ENCODE data around the gene MEX3A.
A peak's percentile ranks its signal among the peaks of the same experiment; 100 is the strongest.
"Not testable (repeated sequence)": the region's sequence is repeated elsewhere in the genome, so short reads cannot be mapped to it uniquely, and the experiment has no call there.

MEX3A gene

DNA sequence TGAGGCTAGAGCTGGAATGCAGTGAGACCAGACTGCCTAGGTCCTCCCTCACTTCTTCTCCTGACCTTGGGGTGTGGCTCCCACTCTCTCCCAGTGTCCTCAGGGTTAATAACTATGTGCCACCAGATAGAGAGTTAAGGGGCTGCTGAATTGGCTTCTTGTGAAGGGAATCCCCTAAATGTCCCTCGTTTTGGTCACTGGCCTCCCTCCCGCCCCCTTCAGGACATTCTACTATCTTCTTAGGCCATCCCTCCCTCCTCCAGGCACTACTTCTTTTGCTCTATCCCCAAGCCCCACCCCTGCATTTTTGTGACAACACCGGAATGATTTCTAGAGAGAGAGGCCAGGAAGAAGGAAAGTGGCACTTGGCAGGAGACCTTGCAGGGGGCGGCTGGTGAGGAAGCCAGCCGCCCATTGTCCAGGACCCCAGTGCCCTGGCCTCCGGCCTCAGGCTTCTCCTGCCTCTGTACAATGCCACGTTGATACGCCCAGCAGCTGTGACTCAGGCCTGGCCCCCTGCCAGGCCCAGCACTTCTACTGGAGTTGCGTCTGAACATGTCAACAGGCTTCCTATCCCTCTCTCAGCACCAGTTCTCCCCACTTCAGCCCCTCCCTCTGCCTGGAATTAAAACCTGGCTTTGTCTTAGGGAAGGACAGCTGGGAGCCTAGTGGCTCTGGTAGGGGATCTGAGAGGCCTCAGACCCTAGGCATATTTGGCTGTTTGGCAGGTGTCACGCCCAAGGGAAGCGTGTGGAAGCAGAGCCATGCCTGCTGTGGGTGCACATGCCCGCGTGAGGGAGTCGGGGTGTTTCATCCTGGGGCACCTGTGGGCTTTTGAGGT is 41.3 kb upstream of the MEX3A start:
- peaks cover 94% of the 10 kb centered on the region for H3K4me1 ChIP-seq (ENCODE audit: control insufficient read depth, insufficient read depth, low read length)
- peak overlapping the region; percentile 91 for H3K9ac ChIP-seq (ENCODE audit: low read depth, low read length)
- peaks cover 28% of the 10 kb centered on the region for H3K36me3 ChIP-seq (ENCODE audit: insufficient read depth, low read length)
- peak overlapping the region; percentile 94 for H3K4me2 ChIP-seq (ENCODE audit: low read length)
- peak overlapping the region; percentile 69 for H3K4me3 ChIP-seq (ENCODE audit: low read length)
- no peaks in the 10 kb centered on the region for H3K27me3 ChIP-seq (ENCODE audit: control insufficient read depth, insufficient read depth, low read length)
- no peaks in the 10 kb centered on the region for H3K9me3 ChIP-seq (replicated peaks; ENCODE audit: low read length)

DNA sequence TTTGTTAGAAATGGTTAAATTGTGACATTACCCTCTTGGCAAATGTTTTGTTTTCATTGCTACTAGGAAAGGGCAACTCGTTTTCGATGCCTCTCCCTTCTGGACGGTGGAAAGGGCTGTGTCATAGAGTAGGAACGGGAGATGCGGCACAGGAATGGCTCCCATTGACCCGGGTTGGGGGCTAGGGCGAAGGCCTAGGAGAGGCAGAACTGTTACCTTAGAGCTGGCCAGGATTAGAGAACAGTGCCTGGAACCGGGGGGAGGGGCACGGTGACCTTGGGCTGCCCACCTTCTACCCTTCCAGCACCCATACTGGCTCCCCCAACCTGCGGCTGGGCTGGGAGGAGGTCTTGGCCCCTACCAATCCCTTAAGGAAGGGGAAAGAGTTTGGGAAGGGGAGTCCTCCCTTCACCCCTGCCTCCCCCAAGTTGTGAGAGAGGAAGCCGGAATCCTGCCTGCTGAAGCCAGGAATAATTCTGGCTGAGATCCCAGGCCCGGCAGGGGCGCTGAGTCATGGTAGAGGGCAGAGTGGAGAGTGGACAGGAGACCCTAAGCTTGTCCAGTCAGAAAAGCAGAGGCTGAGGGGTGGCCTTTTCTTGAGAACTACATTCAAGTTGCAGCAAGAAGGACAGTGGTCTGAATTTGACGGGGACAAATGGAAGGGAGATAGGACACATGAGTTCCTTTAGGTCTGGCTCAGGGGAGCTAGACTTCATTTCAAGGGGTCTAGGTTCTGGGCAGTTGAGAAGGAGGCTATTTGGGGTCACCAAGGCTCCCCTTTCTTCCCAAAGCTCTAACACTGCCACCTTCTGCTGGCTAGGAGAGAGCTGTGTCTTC is 40.5 kb upstream of the MEX3A start:
- peaks cover 93% of the 10 kb centered on the region for H3K4me1 ChIP-seq (ENCODE audit: control insufficient read depth, insufficient read depth, low read length)
- no peaks in the 10 kb centered on the region for H3K9me3 ChIP-seq (replicated peaks; ENCODE audit: low read length)
- H3K4me3 ChIP-seq (ENCODE audit: low read length) = peak overlapping the region; percentile 69
- peaks cover 23% of the 10 kb centered on the region for H3K36me3 ChIP-seq (ENCODE audit: insufficient read depth, low read length)
- peak overlapping the region; percentile 94 for H3K4me2 ChIP-seq (ENCODE audit: low read length)
- H3K9ac ChIP-seq (ENCODE audit: low read depth, low read length) = peak overlapping the region; percentile 91
- no peaks in the 10 kb centered on the region for H3K27me3 ChIP-seq (ENCODE audit: control insufficient read depth, insufficient read depth, low read length)

DNA sequence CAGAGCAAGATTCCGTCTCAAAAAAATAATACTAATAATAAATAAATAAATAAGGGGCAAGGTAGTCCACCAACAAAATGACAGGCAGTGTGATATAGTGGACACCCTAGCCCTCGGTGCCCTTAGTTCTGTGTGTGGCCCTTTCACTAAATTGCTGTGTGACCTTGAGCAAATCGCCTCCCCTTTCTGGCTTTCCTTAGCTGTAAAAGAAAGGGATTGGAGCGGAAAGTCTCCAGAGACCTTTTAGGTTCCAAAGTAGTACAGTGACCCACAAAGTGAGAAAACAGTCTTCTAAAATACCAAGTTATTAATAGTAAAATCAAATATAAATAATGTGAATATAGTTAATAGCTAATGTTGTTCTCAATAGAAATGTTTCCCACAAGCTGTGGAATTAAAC is 39.8 kb upstream of the MEX3A start:
- peak overlapping the region; percentile 91 for H3K9ac ChIP-seq (ENCODE audit: low read depth, low read length)

DNA sequence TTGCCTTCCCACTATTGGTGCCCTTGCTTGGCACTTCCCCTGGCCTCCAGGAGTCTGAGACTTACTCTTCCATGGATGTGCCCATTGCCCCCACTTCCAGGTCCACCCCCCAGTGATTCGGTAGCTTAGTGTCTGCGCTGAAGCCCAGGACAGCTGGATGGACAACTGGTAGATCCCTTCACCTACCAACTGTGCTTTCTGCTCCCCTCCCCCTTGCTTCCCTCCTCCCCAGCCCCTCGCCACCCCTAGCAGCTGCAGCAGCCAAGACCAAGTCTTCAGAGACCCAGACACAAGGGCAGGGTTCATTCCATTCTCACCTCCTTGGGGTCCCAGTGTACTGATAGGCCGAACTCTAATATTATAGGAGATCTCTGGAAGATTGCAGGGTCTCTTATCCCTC is 39.2 kb upstream of the MEX3A start:
- Histone ChIP-seq H3K9me3 (replicated peaks; ENCODE audit: low read length) (no peaks in the 10 kb centered on the region), H3K27me3 (ENCODE audit: control insufficient read depth, insufficient read depth, low read length) (no peaks in the 10 kb centered on the region), H3K4me1 (ENCODE audit: control insufficient read depth, insufficient read depth, low read length) (peaks cover 83% of the 10 kb centered on the region), H3K9ac (ENCODE audit: low read depth, low read length) (peak overlapping the region; percentile 91), H3K4me3 (ENCODE audit: low read length) (peak overlapping the region; percentile 69), H3K4me2 (ENCODE audit: low read length) (peak overlapping the region; percentile 94), H3K36me3 (ENCODE audit: insufficient read depth, low read length) (peaks cover 26% of the 10 kb centered on the region)

More for the DNA sequence above, 39.8 kb upstream of the MEX3A start:
- Histone ChIP-seq H3K27me3 (ENCODE audit: control insufficient read depth, insufficient read depth, low read length) (no peaks in the 10 kb centered on the region), H3K4me1 (ENCODE audit: control insufficient read depth, insufficient read depth, low read length) (peaks cover 89% of the 10 kb centered on the region), H3K36me3 (ENCODE audit: insufficient read depth, low read length) (peaks cover 26% of the 10 kb centered on the region), H3K9me3 (replicated peaks; ENCODE audit: low read length) (no peaks in the 10 kb centered on the region), H3K4me3 (ENCODE audit: low read length) (peak overlapping the region; percentile 69), H3K4me2 (ENCODE audit: low read length) (peak overlapping the region; percentile 94)

DNA sequence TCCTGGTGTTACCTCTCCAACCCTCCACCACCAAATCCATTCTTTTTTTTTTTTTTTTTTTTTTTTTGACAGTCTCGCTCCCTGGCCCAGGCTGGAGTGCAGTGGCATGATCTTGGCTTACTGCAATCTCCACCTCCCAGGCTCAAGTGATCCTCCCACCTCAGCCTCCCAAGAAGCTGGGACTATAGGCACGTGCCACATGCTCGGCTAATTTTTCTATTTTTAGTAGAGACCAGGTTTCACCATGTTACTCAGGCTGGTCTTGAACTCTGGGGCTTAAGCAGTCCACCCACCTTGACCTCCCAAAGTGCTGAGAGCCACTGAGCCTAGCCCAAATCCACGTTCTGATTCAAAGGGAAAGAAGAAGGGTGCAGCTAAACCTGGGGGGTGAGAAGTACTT is 38.7 kb upstream of the MEX3A start:
- H3K4me1 ChIP-seq (ENCODE audit: control insufficient read depth, insufficient read depth, low read length) = peaks cover 80% of the 10 kb centered on the region
- H3K4me2 ChIP-seq (ENCODE audit: low read length) = peak overlapping the region; percentile 94
- H3K9ac ChIP-seq (ENCODE audit: low read depth, low read length) = peak overlapping the region; percentile 91
- peaks cover 29% of the 10 kb centered on the region for H3K36me3 ChIP-seq (ENCODE audit: insufficient read depth, low read length)
- peak overlapping the region; percentile 69 for H3K4me3 ChIP-seq (ENCODE audit: low read length)
- not testable (repeated sequence) for H3K9me3 ChIP-seq (replicated peaks; ENCODE audit: low read length); H3K27me3 ChIP-seq (ENCODE audit: control insufficient read depth, insufficient read depth, low read length)

DNA sequence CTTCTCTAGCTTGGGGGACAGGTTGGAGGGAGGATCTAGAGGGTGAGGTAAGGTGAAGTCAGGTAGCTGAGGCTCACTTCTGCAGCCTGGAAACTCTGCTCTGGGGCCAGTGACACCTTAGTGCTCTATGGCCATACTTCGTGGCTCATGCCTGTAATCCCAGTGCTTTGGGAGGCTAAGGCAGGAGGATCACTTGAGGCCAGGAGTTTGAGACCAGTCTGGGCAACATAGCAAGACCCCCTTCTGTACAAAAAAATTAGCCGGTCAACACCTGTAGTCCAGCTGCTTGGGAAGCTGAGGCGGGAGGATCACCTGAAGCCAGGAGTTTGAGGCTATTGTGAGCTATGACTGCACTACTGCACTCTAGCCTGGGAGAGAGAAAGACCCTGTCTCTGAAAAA is 38.1 kb upstream of the MEX3A start:
- peak overlapping the region; percentile 69 for H3K4me3 ChIP-seq (ENCODE audit: low read length)
- H3K9me3 ChIP-seq (replicated peaks; ENCODE audit: low read length) = no peaks in the 10 kb centered on the region
- peak overlapping the region; percentile 94 for H3K4me2 ChIP-seq (ENCODE audit: low read length)
- peaks cover 74% of the 10 kb centered on the region for H3K4me1 ChIP-seq (ENCODE audit: control insufficient read depth, insufficient read depth, low read length)
- H3K27me3 ChIP-seq (ENCODE audit: control insufficient read depth, insufficient read depth, low read length) = no peaks in the 10 kb centered on the region
- H3K9ac ChIP-seq (ENCODE audit: low read depth, low read length) = peak overlapping the region; percentile 91
- H3K36me3 ChIP-seq (ENCODE audit: insufficient read depth, low read length) = peaks cover 36% of the 10 kb centered on the region

DNA sequence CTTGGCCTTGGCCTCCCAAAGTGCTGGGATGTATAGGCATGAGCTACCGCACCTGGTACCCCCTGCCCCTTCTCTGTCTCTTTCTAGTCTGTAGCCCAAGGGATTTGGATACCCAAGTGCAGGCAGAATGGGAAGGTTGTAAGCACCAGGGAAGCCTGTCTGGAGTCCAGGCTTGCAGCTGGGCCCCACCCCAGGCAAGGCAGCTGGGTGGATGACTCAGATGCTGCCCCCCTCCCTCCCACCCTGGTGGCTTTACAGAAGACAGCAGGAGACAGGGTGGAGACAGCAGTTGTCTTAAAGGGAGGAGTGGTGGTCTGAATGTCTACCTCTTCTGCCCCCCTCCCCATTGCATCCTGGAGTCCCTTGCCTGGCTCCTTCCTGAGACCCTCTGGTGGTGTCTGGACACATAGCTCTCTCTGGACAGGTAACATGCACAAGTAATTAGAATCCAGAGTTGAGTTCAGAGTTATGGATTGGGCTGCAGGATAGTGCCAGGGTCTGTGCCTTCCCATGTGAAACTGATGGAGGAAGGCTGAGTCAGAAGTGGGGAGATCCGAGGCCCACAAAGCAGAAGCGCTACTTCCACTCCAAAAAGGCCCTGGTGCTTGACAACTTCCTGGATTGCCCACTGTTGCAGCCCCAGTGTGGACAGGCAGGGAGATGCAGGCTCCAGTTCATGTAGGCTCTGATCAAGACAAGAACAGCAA is 37.4 kb upstream of the MEX3A start:
- H3K4me2 ChIP-seq (ENCODE audit: low read length) = peak overlapping the region; percentile 94
- peak overlapping the region; percentile 69 for H3K4me3 ChIP-seq (ENCODE audit: low read length)
- H3K9me3 ChIP-seq (replicated peaks; ENCODE audit: low read length) = no peaks in the 10 kb centered on the region
- H3K9ac ChIP-seq (ENCODE audit: low read depth, low read length) = peak overlapping the region; percentile 91
- peaks cover 42% of the 10 kb centered on the region for H3K36me3 ChIP-seq (ENCODE audit: insufficient read depth, low read length)
- H3K4me1 ChIP-seq (ENCODE audit: control insufficient read depth, insufficient read depth, low read length) = peaks cover 67% of the 10 kb centered on the region
- no peaks in the 10 kb centered on the region for H3K27me3 ChIP-seq (ENCODE audit: control insufficient read depth, insufficient read depth, low read length)

DNA sequence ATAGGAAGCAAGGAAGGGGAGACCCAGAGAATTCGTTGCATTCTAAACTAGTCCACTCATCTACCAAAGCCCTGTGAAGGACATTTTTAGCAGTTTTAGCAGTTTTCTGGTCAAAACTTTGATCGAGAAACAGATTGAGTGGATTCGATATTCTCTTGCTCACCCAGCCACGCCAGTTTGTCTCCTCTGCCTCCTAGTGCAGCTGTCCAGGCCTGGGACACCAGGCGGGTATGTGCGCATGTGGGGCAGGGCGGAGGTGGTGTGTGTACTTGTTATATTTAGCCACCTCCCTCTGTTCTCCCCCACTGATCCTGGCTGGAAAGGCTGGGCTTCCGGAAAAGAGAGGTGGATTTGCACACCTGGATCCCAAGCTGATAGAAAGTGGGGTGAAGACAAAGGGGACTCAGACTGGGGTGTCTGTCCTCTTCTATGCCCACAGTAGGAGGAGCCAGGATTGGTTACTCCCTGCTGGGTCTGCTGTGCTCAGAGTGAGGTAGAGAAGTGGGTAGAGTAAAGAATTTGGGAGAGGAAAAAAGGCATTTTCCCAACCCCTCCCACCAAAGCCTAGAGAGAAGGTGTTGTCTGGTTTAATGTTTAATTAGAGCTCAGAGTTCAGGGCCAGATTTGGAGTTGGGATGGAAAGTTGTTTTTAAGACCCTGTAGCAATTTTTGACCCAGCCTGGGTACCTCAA is 36.1 kb upstream of the MEX3A start:
- Histone ChIP-seq H3K4me1 (ENCODE audit: control insufficient read depth, insufficient read depth, low read length) (peaks cover 64% of the 10 kb centered on the region), H3K9ac (ENCODE audit: low read depth, low read length) (peak overlapping the region; percentile 100), H3K4me3 (ENCODE audit: low read length) (peak overlapping the region; percentile 99), H3K27me3 (ENCODE audit: control insufficient read depth, insufficient read depth, low read length) (no peaks in the 10 kb centered on the region), H3K36me3 (ENCODE audit: insufficient read depth, low read length) (peaks cover 42% of the 10 kb centered on the region), H3K9me3 (replicated peaks; ENCODE audit: low read length) (no peaks in the 10 kb centered on the region), H3K4me2 (ENCODE audit: low read length) (peak overlapping the region; percentile 94)

DNA sequence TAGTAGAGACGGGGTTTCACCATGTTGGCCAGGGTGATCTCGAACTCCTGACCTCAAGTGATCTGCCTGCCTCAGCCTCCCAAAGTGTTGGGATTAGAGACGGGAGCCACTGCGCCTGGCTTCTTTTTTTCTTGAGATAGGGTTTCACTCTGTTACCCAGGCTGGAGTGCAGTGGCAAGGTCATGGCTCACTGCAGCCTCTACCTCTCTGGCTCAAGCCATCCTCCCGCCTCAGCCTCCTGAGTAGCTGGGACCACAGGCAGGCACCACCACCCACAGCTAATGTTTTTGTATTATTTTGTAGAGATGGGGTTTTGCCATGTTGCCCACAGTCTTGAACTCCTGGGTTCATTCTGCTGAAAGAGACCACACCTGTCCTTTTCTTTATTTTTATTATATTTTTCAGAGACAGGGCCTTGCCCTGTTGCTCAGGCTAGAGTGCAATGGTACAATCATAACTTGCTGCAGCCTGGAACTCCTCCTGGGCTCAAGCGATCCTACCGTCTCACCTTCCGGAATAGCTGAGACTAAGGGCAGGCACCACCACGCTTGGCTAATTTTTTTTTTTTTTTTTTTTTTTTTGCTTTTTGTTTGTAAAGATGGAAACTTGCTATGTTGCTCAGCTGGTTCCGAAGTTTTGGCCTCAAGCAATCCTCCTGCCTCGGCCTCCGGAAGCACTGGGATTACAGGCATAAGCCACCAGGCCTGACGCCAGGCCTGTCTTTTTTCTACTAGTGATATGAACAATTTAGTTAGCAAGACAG is 35.3 kb upstream of the MEX3A start:
- Histone ChIP-seq H3K36me3 (ENCODE audit: insufficient read depth, low read length) (peaks cover 40% of the 10 kb centered on the region), H3K9ac (ENCODE audit: low read depth, low read length) (peak overlapping the region; percentile 100), H3K4me2 (ENCODE audit: low read length) (peak overlapping the region; percentile 94), H3K27me3 (ENCODE audit: control insufficient read depth, insufficient read depth, low read length) (no peaks in the 10 kb centered on the region), H3K9me3 (replicated peaks; ENCODE audit: low read length) (no peaks in the 10 kb centered on the region), H3K4me3 (ENCODE audit: low read length) (peak overlapping the region; percentile 99), H3K4me1 (ENCODE audit: control insufficient read depth, insufficient read depth, low read length) (peaks cover 63% of the 10 kb centered on the region)

DNA sequence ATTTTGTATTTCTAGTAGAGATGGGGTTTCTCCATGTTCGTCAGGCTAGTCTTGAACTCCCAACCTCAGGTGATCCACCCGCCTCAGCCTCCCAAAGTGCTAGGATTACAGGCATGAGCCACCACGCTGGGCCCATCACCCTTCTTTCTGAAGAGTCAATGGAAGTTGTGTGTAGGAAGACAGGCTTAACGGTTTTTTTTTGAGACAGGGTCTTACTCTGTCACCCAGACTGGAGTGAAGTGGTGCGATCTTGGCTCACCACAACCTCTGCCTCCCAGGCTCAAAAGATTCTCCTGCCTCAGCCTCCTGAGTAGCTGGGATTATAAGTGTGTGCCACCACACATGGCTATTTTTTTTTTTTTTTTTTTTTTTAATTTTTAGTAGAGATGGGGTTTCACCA is 34.5 kb upstream of the MEX3A start:
- peaks cover 63% of the 10 kb centered on the region for H3K4me1 ChIP-seq (ENCODE audit: control insufficient read depth, insufficient read depth, low read length)
- peak overlapping the region; percentile 100 for H3K9ac ChIP-seq (ENCODE audit: low read depth, low read length)
- H3K9me3 ChIP-seq (replicated peaks; ENCODE audit: low read length); H3K27me3 ChIP-seq (ENCODE audit: control insufficient read depth, insufficient read depth, low read length): not testable (repeated sequence)
- peak overlapping the region; percentile 94 for H3K4me2 ChIP-seq (ENCODE audit: low read length)
- H3K4me3 ChIP-seq (ENCODE audit: low read length) = peak overlapping the region; percentile 99
- peaks cover 39% of the 10 kb centered on the region for H3K36me3 ChIP-seq (ENCODE audit: insufficient read depth, low read length)
